Fibroblast of lung (primary cell): ENCODE results near the gene TUBB4B. TPM values are rescaled to one million over a fixed set of nuclear protein-coding genes. Genes with fewer than 3 reads are reported as not detected.

ENCODE experiments used
- DNase-seq, 2 donors: peaks; one replicate each; pipeline versions ENCODE4 v3.0.0 to v3.0.0-alpha.2; 2010; ENCODE audit warnings: low read depth in 2 of 2
- H2AFZ ChIP-seq: 2 replicates; pipeline ENCODE4 v1.5.1; 2012; ENCODE audit warnings: low read length, control low read depth, inconsistent platforms
- H3K27ac ChIP-seq: 2 replicates; pipeline ENCODE4 v1.5.1; 2011; ENCODE audit warnings: low read length, control low read depth; ENCODE audit not compliant: insufficient read depth
- H3K27me3 ChIP-seq: 2 replicates; pipeline ENCODE4 v1.5.1; 2011; ENCODE audit warnings: mild to moderate bottlenecking, low read length; ENCODE audit not compliant: control insufficient read depth, insufficient read depth
- H3K36me3 ChIP-seq: 2 replicates; pipeline ENCODE4 v1.5.1; 2011; ENCODE audit warnings: low read length; ENCODE audit not compliant: control insufficient read depth, insufficient read depth
- H3K4me1 ChIP-seq: 2 replicates; pipeline ENCODE4 v1.5.1; 2011; ENCODE audit warnings: low read length; ENCODE audit not compliant: control insufficient read depth, insufficient read depth; ENCODE audit errors: extremely low read depth
- H3K4me2 ChIP-seq: 2 replicates; pipeline ENCODE4 v1.5.1; 2011; ENCODE audit warnings: low read length, control low read depth; ENCODE audit not compliant: insufficient read depth; ENCODE audit errors: extremely low read depth
- H3K4me3 ChIP-seq, 4 experiments: fragments of 200-600 bp in 1 of 4; sonication (generic) in 1 of 4; replicated peaks in 1 of 4; 2 replicates each; pipeline ENCODE4 v1.5.1; 2011 to 2016; ENCODE audit warnings: low read length in 4 of 4, low read depth in 3 of 4, mild to moderate bottlenecking in 3 of 4, control low read depth in 2 of 4, inconsistent platforms in 1 of 4, mixed read lengths in 1 of 4; ENCODE audit not compliant: insufficient read depth in 1 of 4; ENCODE audit errors: control extremely low read depth in 1 of 4
- H3K79me2 ChIP-seq: 2 replicates; pipeline ENCODE4 v1.5.1; 2012; ENCODE audit warnings: mild to moderate bottlenecking, low read length, inconsistent platforms; ENCODE audit not compliant: control insufficient read depth, insufficient read depth
- H3K9ac ChIP-seq: 2 replicates; pipeline ENCODE4 v1.5.1; 2011; ENCODE audit warnings: mild to moderate bottlenecking, low read length, control low read depth; ENCODE audit not compliant: insufficient read depth
- H3K9me3 ChIP-seq: 2 replicates; pipeline ENCODE4 v1.5.1; 2012; ENCODE audit warnings: low read depth, low read length; ENCODE audit not compliant: control insufficient read depth, insufficient read depth
- H4K20me1 ChIP-seq: 2 replicates; pipeline ENCODE4 v1.5.1; 2011; ENCODE audit warnings: low read length; ENCODE audit not compliant: control insufficient read depth, insufficient read depth; ENCODE audit errors: extremely low read depth
- CTCF ChIP-seq, 2 donors: IDR thresholded peaks in 1 of 2; conservative IDR thresholded peaks in 1 of 2; 1 replicate in 1 of 2; 2 replicates in 1 of 2; pipeline ENCODE4 v1.5.1; 2011 to 2012; ENCODE audit warnings: low read length in 2 of 2, control low read depth in 1 of 2, inconsistent platforms in 1 of 2, low read depth in 1 of 2, mild to moderate bottlenecking in 1 of 2
- EZH2 ChIP-seq: IDR thresholded peaks from 2 replicates; pipeline ENCODE4 v1.5.1; 2012; ENCODE audit warnings: low read length, control low read depth, mild to moderate bottlenecking; ENCODE audit errors: missing control alignments
- polyA plus RNA-seq, 2 donors: library from polyadenylated mRNA; depleted of rRNA in 1 of 2; stranded (reverse) in 1 of 2; unstranded in 1 of 2; fragments of >200 nt; gene quantifications; 2 replicates each; pipeline ENCODE4 v1.2.1, GENCODE V29; 2011 to 2012; ENCODE audit warnings: missing spikeins in 1 of 2
- total RNA-seq: library from RNA; depleted of rRNA; stranded (reverse); fragments of >200 nt; gene quantifications from 2 replicates; pipeline ENCODE4 v1.2.1, GENCODE V29; 2014

TUBB4B gene
- total and polyA plus RNA-seq, 2 donors (not counting 1 experiment from before 2014, with no cell fraction given) = 111 to 332 TPM

- Histone ChIP-seq H3K27ac (no peak overlapping the region), H4K20me1 (no peaks in the 10 kb centered on the region), H3K27me3 (no peaks in the 10 kb centered on the region), H3K36me3 (peaks cover 18% of the 10 kb centered on the region), H3K4me2 (no peak overlapping the region), H3K9ac (no peak overlapping the region), H3K4me3 (peak overlapping the region in 1 of 4 experiments; percentile 22), H3K4me1 (peaks cover 5% of the 10 kb centered on the region), H3K9me3 (no peaks in the 10 kb centered on the region), H3K79me2 (no peaks in the 10 kb centered on the region), H2AFZ (no peak overlapping the region)
- no peak for DNase-seq
- TF ChIP-seq EZH2 = no peak
- TF ChIP-seq CTCF (conservative IDR thresholded peaks at IDR 0.05 in 1 of 2, IDR thresholded peaks at IDR 0.05 in 1 of 2; ENCODE audit: low read depth in 1 of 2, low read length in 2 of 2) = no peak
These were observed 23.5 kb upstream of the TUBB4B start for GRCh38 chr9:137217276-137218211.

GRCh38 chr9:137218212-137218753 lies 22.8 kb upstream of the TUBB4B start:
- Histone ChIP-seq H2AFZ (no peak overlapping the region), H3K9me3 (no peaks in the 10 kb centered on the region), H3K4me3 (no peak overlapping the region), H3K79me2 (no peaks in the 10 kb centered on the region), H3K9ac (no peak overlapping the region), H3K36me3 (peaks cover 13% of the 10 kb centered on the region), H3K27me3 (no peaks in the 10 kb centered on the region), H3K4me1 (peaks cover 8% of the 10 kb centered on the region), H4K20me1 (no peaks in the 10 kb centered on the region), H3K27ac (no peak overlapping the region), H3K4me2 (no peak overlapping the region)
- DNase-seq = no peak
- TF ChIP-seq CTCF (conservative IDR thresholded peaks at IDR 0.05 in 1 of 2, IDR thresholded peaks at IDR 0.05 in 1 of 2; ENCODE audit: low read depth in 1 of 2, low read length in 2 of 2) (no peak), EZH2 (no peak)

- peaks cover 11% of the 10 kb centered on the region for H3K36me3 ChIP-seq
- H3K9ac ChIP-seq = no peak overlapping the region
- H3K27ac ChIP-seq = no peak overlapping the region
- H3K79me2 ChIP-seq = no peaks in the 10 kb centered on the region
- H3K27me3 ChIP-seq = no peaks in the 10 kb centered on the region
- H3K4me1 ChIP-seq = peaks cover 8% of the 10 kb centered on the region
- H3K4me3 ChIP-seq = no peak overlapping the region
- TF ChIP-seq CTCF (conservative IDR thresholded peaks at IDR 0.05 in 1 of 2, IDR thresholded peaks at IDR 0.05 in 1 of 2; ENCODE audit: low read depth in 1 of 2, low read length in 2 of 2) = no peak
- TF ChIP-seq EZH2 = no peak
- H4K20me1 ChIP-seq = no peaks in the 10 kb centered on the region
- peak overlapping the region; percentile 25 for H3K4me2 ChIP-seq
- H3K9me3 ChIP-seq = no peaks in the 10 kb centered on the region
- DNase-seq = peak in 1 of 2 donors; percentile 45
- no peak overlapping the region for H2AFZ ChIP-seq
These were observed 22.3 kb upstream of the TUBB4B start for GRCh38 chr9:137218754-137219271.
